H4 (cell line): Measurements from ENCODE around the gene SULT1B1. TPM values are rescaled to one million over a fixed set of nuclear protein-coding genes. Genes with fewer than 3 reads are reported as not detected.

Experiments
- DNase-seq: peaks from one replicate; pipeline ENCODE4 v3.0.0-alpha.2; 2015; ENCODE audit warnings: low spot score
- total RNA-seq: library from RNA; depleted of rRNA; stranded (reverse); fragments of >200 nt; shearing (Covaris generic); gene quantifications from 2 replicates; pipeline ENCODE4 v1.2.3, GENCODE V29; 2014; rRNA removed

The SULT1B1 gene
- total RNA-seq, 1 experiment from 2014 or later = 1.8 TPM

GRCh38 chr4:69697536-69698242 is 62.7 kb downstream of the SULT1B1 start:
- no peak for DNase-seq

- DNase-seq = peak; percentile 33
Observed at GRCh38 chr4:69689599-69689998, 70.8 kb downstream of the SULT1B1 start.

- DNase-seq = no peak
Observed at GRCh38 chr4:69684804-69685203, 75.6 kb downstream of the SULT1B1 start.

Other genes with a start within 250 kb of the SULT1B1 start
- gene UGT2A2, start 121.0 kb downstream of the SULT1B1 start, total RNA-seq = not detected in 2 replicates
- gene UGT2A1, start 107.4 kb downstream of the SULT1B1 start, total RNA-seq = not detected in 2 replicates
- 1.6 and 3.1 TPM in 2 replicates for gene SULT1E1, start 99.5 kb upstream of the SULT1B1 start, total RNA-seq
- not detected in 2 replicates for gene CSN1S1, start 170.4 kb upstream of the SULT1B1 start, total RNA-seq
- not detected in 2 replicates for gene CSN2, start 205.1 kb upstream of the SULT1B1 start, total RNA-seq
- 0.29 and 0.37 TPM in 2 replicates for gene STATH, start 235.3 kb upstream of the SULT1B1 start, total RNA-seq